Activated naive CD4-positive, alpha-beta T cell treated with anti-CD3 and anti-CD28 coated beads for 36 hours (primary cell): ENCODE results near the gene HERC5. TPM values are rescaled to one million over a fixed set of nuclear protein-coding genes. Genes with fewer than 3 reads are reported as not detected.
A peak's percentile ranks its signal among the peaks of the same experiment; 100 is the strongest.

ENCODE experiments used
- CTCF ChIA-PET: fragments of 350-600 bp; sonication (Branson Sonifier 250); formaldehyde crosslinking; loops from one replicate; lab custom pipeline; 2021; ENCODE audit warnings: antibody characterized with exemption; lab: Charles Lee
- DNase-seq: peaks from one replicate; pipeline ENCODE4 v3.0.0-alpha.2; 2020
- H3K27ac Mint-ChIP-seq: one replicate; pipeline ENCODE4 v1.8.0; 2021; ENCODE audit warnings: mild to moderate bottlenecking, mixed read lengths
- H3K27me3 Mint-ChIP-seq: one replicate; pipeline ENCODE4 v1.8.0; 2021; ENCODE audit warnings: low read depth, mixed read lengths
- H3K36me3 Mint-ChIP-seq: one replicate; pipeline ENCODE4 v1.8.0; 2021; ENCODE audit warnings: low read depth, mixed read lengths
- H3K4me1 Mint-ChIP-seq: one replicate; pipeline ENCODE4 v1.8.0; 2021; ENCODE audit warnings: low read depth, mixed read lengths
- H3K4me3 Mint-ChIP-seq: one replicate; pipeline ENCODE4 v1.8.0; 2021; ENCODE audit warnings: mild to moderate bottlenecking, moderate library complexity, mixed read lengths
- H3K9me3 Mint-ChIP-seq: one replicate; pipeline ENCODE4 v1.8.0; 2021; ENCODE audit warnings: mixed read lengths
- intact Hi-C: fragments of 100-400 bp; cut with micrococcal nuclease; formaldehyde crosslinking; loops from one replicate; pipeline ENCODE4 v1.15.1; 2023
- total RNA-seq, 2 experiments: library from RNA; stranded (reverse); gene quantifications; one replicate each; pipeline ENCODE4 v1.2.3, GENCODE V29; 2021

The HERC5 gene
- total RNA-seq, 2 experiments from 2014 or later, result 38.8 to 39.5 TPM

GRCh38 chr4:88449290-88449689 lies 7.6 kb upstream of the HERC5 start:
- H3K27me3 Mint-ChIP-seq, result no peaks in the 10 kb centered on the region
- DNase-seq, result no peak
- no peaks in the 10 kb centered on the region for H3K36me3 Mint-ChIP-seq
- intact Hi-C loops, result no loop called here
- no peak overlapping the region for H3K27ac Mint-ChIP-seq
- no peaks in the 10 kb centered on the region for H3K4me1 Mint-ChIP-seq
- no peak overlapping the region for H3K4me3 Mint-ChIP-seq
- CTCF ChIA-PET, result interaction anchor here (0.6 kb wide), 1 partner anchor 232 kb away, joined by 4 read pairs; no protein-coding TSS in a partner anchor
- no peaks in the 10 kb centered on the region for H3K9me3 Mint-ChIP-seq

DNA sequence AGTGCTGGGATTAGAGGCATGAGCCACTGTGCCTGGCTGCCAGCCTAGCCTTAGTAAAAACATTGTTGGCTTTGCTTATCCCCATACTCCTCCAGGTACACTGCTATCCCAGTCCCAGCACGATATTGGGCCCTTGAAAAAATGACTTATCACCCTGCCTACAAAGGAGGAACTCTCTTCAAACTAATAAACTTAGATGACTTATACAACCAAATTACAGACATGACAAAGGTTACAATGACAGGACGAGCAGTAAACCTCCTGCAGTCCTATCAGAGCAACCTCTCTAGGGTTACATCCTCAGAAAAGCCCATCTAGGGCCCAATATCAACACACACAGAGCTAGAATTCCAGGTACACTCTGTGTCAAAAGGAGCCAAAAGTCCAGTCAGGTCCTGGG lies 5.7 kb upstream of the HERC5 start:
- H3K4me3 Mint-ChIP-seq, result no peak overlapping the region
- no peaks in the 10 kb centered on the region for H3K9me3 Mint-ChIP-seq
- H3K27ac Mint-ChIP-seq, result no peak overlapping the region
- no peaks in the 10 kb centered on the region for H3K27me3 Mint-ChIP-seq
- H3K36me3 Mint-ChIP-seq, result no peaks in the 10 kb centered on the region
- intact Hi-C loops, result loop anchor here (10.0 kb wide), 1 partner anchor 844 kb away; no protein-coding TSS in a partner anchor
- CTCF ChIA-PET, result interaction anchor here (0.6 kb wide), 1 partner anchor 64 kb away, joined by 3 read pairs; no protein-coding TSS in a partner anchor
- no peaks in the 10 kb centered on the region for H3K4me1 Mint-ChIP-seq
- DNase-seq, result no peak

GRCh38 chr4:88452912-88453311 lies 4.0 kb upstream of the HERC5 start:
- H3K9me3 Mint-ChIP-seq, result no peaks in the 10 kb centered on the region
- CTCF ChIA-PET, result interaction anchor here (0.5 to 1.4 kb wide), 2 partner anchors 11 to 94 kb away, joined by 3 to 5 read pairs; no protein-coding TSS in a partner anchor
- H3K36me3 Mint-ChIP-seq, result peaks cover 2% of the 10 kb centered on the region
- no peak for DNase-seq
- no peaks in the 10 kb centered on the region for H3K27me3 Mint-ChIP-seq
- peaks cover 2% of the 10 kb centered on the region for H3K4me1 Mint-ChIP-seq
- intact Hi-C loops, result loop anchor here (10.0 kb wide), 1 partner anchor 842 kb away; no protein-coding TSS in a partner anchor
- H3K27ac Mint-ChIP-seq, result no peak overlapping the region
- H3K4me3 Mint-ChIP-seq, result no peak overlapping the region

DNA sequence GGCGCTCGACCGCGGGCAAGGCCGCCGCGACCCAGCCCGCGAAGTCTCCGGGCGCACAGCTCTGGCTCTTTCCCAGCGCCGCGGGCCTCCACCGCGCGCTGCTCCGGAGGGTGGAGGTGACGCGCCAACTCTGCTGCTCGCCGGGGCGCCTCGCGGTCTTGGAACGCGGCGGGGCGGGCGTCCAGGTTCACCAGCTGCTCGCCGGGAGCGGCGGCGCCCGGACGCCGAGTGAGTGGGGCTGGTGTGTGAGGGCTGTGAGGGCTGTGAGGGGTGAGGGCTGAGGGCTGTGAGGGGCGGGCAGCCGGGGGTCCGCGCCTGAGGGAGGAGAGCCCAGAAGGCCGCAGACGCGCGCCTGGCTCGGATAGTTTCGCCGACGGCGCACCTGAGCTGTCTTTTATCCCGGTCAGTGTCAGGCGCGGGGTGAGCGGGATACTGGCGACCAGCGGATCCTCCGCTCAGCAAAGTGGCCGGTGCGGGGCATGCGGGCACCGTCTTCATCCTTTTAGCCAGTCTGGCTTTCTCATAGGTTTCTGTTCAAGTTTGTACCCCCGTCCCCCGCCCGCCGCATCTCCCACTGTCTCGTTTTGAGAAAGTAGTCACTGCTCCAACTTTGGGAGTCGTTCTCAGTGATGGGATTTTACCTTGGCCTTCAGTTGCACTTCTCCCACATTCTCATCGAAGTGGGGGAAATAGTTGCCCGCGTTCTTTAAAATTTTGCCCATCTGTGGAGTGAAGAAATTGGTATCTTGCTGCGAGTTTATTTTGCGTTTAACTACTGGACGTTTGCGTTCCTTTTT lies 586 bp downstream of the HERC5 start:
- Mint-ChIP-seq H3K27ac (peak overlapping the region; percentile 46), H3K9me3 (no peaks in the 10 kb centered on the region), H3K4me3 (peak overlapping the region; percentile 98), H3K4me1 (peaks cover 5% of the 10 kb centered on the region), H3K27me3 (no peaks in the 10 kb centered on the region), H3K36me3 (peaks cover 7% of the 10 kb centered on the region)
- intact Hi-C loops, result loop anchor here (1.0 to 10.0 kb wide), 9 partner anchors 9 to 1035 kb away; partner anchors contain the start of genes NUDT9, PPM1K and PYURF
- CTCF ChIA-PET, result interaction anchor here (0.9 to 2.3 kb wide), 8 partner anchors 13 to 646 kb away, joined by 3 to 11 read pairs (median 4); partner anchors contain the start of gene HERC6
- DNase-seq, result peak; percentile 47

GRCh38 chr4:88458104-88458740 lies 1.3 kb downstream of the HERC5 start:
- Mint-ChIP-seq H3K4me1 (peaks cover 5% of the 10 kb centered on the region), H3K9me3 (no peaks in the 10 kb centered on the region), H3K36me3 (peaks cover 7% of the 10 kb centered on the region), H3K4me3 (peak overlapping the region; percentile 98), H3K27ac (no peak overlapping the region), H3K27me3 (no peaks in the 10 kb centered on the region)
- no peak for DNase-seq
- intact Hi-C loops, result loop anchor here (5.0 to 10.0 kb wide), 2 partner anchors 837 to 1036 kb away; partner anchors contain the start of gene NUDT9
- CTCF ChIA-PET, result no interaction called here

- H3K4me1 Mint-ChIP-seq, result peaks cover 10% of the 10 kb centered on the region
- no peak overlapping the region for H3K27ac Mint-ChIP-seq
- no peaks in the 10 kb centered on the region for H3K27me3 Mint-ChIP-seq
- peaks cover 35% of the 10 kb centered on the region for H3K36me3 Mint-ChIP-seq
- intact Hi-C loops, result loop anchor here (1.0 kb wide), 1 partner anchor 8 kb away; the partner anchor contains the start of gene HERC5
- H3K9me3 Mint-ChIP-seq, result no peaks in the 10 kb centered on the region
- no peak for DNase-seq
- CTCF ChIA-PET, result no interaction called here
- H3K4me3 Mint-ChIP-seq, result no peak overlapping the region
Measured at GRCh38 chr4:88465653-88466192, 8.8 kb downstream of the HERC5 start.

DNA sequence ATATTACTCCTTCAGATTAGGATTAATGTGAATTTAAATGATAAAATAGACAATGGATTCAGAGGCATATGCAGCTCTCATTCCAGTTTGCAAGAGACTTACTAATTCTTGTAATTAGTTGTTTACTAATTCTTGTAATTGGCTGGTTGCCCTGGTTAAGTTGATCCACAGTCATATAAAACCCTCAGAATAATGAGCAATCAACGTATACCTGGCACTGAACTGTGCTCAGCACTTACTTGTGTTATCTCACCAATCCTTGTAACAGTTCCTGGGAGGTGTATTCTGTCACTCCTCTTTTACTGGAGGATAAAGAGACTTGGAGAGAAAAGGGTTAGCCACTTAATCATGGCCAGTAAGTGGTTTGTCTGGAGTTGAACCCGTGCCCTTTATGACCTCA lies 10.5 kb downstream of the HERC5 start:
- Mint-ChIP-seq H3K27ac (no peak overlapping the region), H3K27me3 (no peaks in the 10 kb centered on the region), H3K36me3 (peaks cover 38% of the 10 kb centered on the region), H3K9me3 (no peaks in the 10 kb centered on the region), H3K4me1 (peaks cover 10% of the 10 kb centered on the region), H3K4me3 (no peak overlapping the region)
- intact Hi-C loops, result no loop called here
- CTCF ChIA-PET, result no interaction called here
- no peak for DNase-seq

DNA sequence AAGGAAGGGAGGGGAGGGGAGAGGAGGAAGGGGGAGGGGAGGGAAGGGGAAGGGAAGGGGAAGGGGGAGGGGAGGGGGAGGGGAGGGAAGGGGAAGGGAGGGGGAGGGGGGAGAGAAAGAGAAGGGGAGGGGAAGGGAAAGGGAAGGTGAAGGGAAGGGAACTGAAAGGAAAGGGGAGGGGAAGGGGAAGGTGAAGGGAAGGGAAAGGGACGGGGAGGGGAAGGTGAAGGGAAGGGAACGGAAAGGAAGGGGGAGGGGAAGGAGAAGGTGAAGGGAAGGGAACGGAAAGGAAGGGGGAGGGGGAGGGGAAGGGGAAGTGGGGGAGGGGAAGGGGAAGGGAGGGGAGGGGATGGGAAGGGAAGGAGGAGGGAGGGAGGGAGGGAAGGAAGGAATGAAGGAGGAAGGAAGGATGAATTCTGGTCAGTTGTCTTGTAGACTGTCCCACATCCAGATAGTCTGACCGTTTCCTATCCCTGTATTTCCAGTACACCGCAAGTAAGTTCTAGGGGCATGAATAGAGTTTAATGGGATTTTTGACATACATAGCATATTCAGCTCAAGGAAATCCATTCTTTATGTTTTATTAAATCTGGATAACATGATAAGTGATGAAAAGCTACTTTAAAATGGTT lies 20.4 kb downstream of the HERC5 start:
- no peak for DNase-seq
- Mint-ChIP-seq H3K4me3 (no peak overlapping the region), H3K27ac (no peak overlapping the region), H3K27me3 (no peaks in the 10 kb centered on the region), H3K9me3 (no peaks in the 10 kb centered on the region), H3K4me1 (no peaks in the 10 kb centered on the region), H3K36me3 (peaks cover 27% of the 10 kb centered on the region)
- CTCF ChIA-PET, result no interaction called here
- intact Hi-C loops, result no loop called here

DNA sequence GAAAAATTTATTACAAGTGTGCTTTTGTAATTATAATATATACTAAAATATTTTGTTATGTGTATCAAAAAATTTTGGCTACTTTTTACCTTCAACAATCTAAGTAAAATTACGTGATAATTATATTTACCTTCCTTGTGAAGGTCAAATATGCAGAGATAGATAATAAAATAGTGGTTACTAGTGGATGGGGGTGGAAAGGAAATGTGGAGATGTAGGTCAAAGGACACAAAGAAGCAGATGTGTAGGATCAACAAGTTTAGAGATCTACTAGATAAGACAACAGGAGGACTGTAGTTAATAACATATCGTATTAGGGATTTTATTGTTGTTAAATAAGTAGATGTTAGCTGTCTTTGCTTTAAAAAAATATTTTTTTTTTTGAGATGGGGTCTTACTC lies 21.3 kb downstream of the HERC5 start:
- no peak overlapping the region for H3K4me3 Mint-ChIP-seq
- DNase-seq, result no peak
- H3K36me3 Mint-ChIP-seq, result peaks cover 22% of the 10 kb centered on the region
- no peaks in the 10 kb centered on the region for H3K27me3 Mint-ChIP-seq
- no peak overlapping the region for H3K27ac Mint-ChIP-seq
- no peaks in the 10 kb centered on the region for H3K9me3 Mint-ChIP-seq
- CTCF ChIA-PET, result no interaction called here
- H3K4me1 Mint-ChIP-seq, result no peaks in the 10 kb centered on the region
- intact Hi-C loops, result no loop called here

GRCh38 chr4:88481537-88481936 lies 24.6 kb downstream of the HERC5 start:
- H3K4me1 Mint-ChIP-seq, result no peaks in the 10 kb centered on the region
- CTCF ChIA-PET, result no interaction called here
- no peaks in the 10 kb centered on the region for H3K9me3 Mint-ChIP-seq
- no peak overlapping the region for H3K27ac Mint-ChIP-seq
- no peak for DNase-seq
- intact Hi-C loops, result no loop called here
- H3K27me3 Mint-ChIP-seq, result no peaks in the 10 kb centered on the region
- peaks cover 11% of the 10 kb centered on the region for H3K36me3 Mint-ChIP-seq
- H3K4me3 Mint-ChIP-seq, result no peak overlapping the region

- H3K4me1 Mint-ChIP-seq, result peaks cover 12% of the 10 kb centered on the region
- DNase-seq, result no peak
- peak overlapping the region; percentile 54 for H3K27ac Mint-ChIP-seq
- H3K27me3 Mint-ChIP-seq, result no peaks in the 10 kb centered on the region
- intact Hi-C loops, result loop anchor here (1.0 kb wide), 3 partner anchors 14 to 107 kb away; partner anchors contain the start of gene HERC5
- H3K36me3 Mint-ChIP-seq, result peaks cover 15% of the 10 kb centered on the region
- H3K4me3 Mint-ChIP-seq, result no peak overlapping the region
- H3K9me3 Mint-ChIP-seq, result no peaks in the 10 kb centered on the region
- CTCF ChIA-PET, result interaction anchor here (0.6 to 1.3 kb wide), 6 partner anchors 19 to 270 kb away, joined by 3 to 5 read pairs (median 3); partner anchors contain the start of gene HERC5
Measured at GRCh38 chr4:88489100-88489761, 32.3 kb downstream of the HERC5 start.
